H9 (cell line): ENCODE results near the gene FYN. TPM values are rescaled to one million over a fixed set of nuclear protein-coding genes. Genes with fewer than 3 reads are reported as not detected.

ENCODE experiments used
- DNase-seq: peaks from one replicate; pipeline ENCODE4 v3.0.0-alpha.2; 2017
- H2AFZ ChIP-seq: one replicate; pipeline ENCODE4 v1.6.1; 2013; ENCODE audit warnings: mild to moderate bottlenecking, low read length, control low read depth, moderate library complexity
- H2AK5ac ChIP-seq: 2 replicates; pipeline ENCODE4 v1.6.1; 2013; ENCODE audit warnings: low read length, control low read depth, mixed read lengths; ENCODE audit not compliant: insufficient read length
- H2BK120ac ChIP-seq: one replicate; pipeline ENCODE4 v1.6.1; 2013; ENCODE audit warnings: low read depth, mild to moderate bottlenecking, low read length, control low read depth, inconsistent platforms; ENCODE audit not compliant: poor library complexity, severe bottlenecking
- H2BK12ac ChIP-seq: 2 replicates; pipeline ENCODE4 v1.6.1; 2013; ENCODE audit warnings: low read length, control low read depth, mixed read lengths, low read depth; ENCODE audit not compliant: insufficient read length
- H2BK15ac ChIP-seq: 2 replicates; pipeline ENCODE4 v1.6.1; 2013; ENCODE audit warnings: low read depth, low read length, control low read depth
- H2BK20ac ChIP-seq: one replicate; pipeline ENCODE4 v1.6.1; 2013; ENCODE audit warnings: low read depth, mild to moderate bottlenecking, low read length, control low read depth, inconsistent platforms; ENCODE audit not compliant: poor library complexity, severe bottlenecking
- H2BK5ac ChIP-seq: 2 replicates; pipeline ENCODE4 v1.6.1; 2013; ENCODE audit warnings: low read length, control low read depth, mixed read lengths; ENCODE audit not compliant: insufficient read length
- H3K14ac ChIP-seq: 2 replicates; pipeline ENCODE4 v1.6.1; 2013; ENCODE audit warnings: low read length, control low read depth; ENCODE audit not compliant: insufficient read depth
- H3K18ac ChIP-seq: 2 replicates; pipeline ENCODE4 v1.6.1; 2013; ENCODE audit warnings: low read depth, mild to moderate bottlenecking, mixed read lengths, low read length, control low read depth; ENCODE audit not compliant: insufficient read length
- H3K23ac ChIP-seq: 2 replicates; pipeline ENCODE4 v1.6.1; 2013; ENCODE audit warnings: low read length, control low read depth, mixed read lengths, low read depth; ENCODE audit not compliant: insufficient read length
- H3K23me2 ChIP-seq: 2 replicates; pipeline ENCODE4 v1.6.1; 2013; ENCODE audit warnings: low read depth, mild to moderate bottlenecking, mixed read lengths, low read length, control low read depth; ENCODE audit not compliant: insufficient read length, poor library complexity, severe bottlenecking
- H3K27ac ChIP-seq: 2 replicates; pipeline ENCODE4 v1.5.1; 2013; ENCODE audit warnings: low read length, control low read depth, mixed read lengths, low read depth; ENCODE audit not compliant: insufficient read length
- H3K27me3 ChIP-seq: 2 replicates; pipeline ENCODE4 v1.6.1; 2013; ENCODE audit warnings: low read length, control low read depth, inconsistent platforms; ENCODE audit not compliant: insufficient read depth
- H3K4ac ChIP-seq: 2 replicates; pipeline ENCODE4 v1.6.1; 2013; ENCODE audit warnings: low read depth, mild to moderate bottlenecking, control low read depth, inconsistent platforms, low read length, moderate library complexity
- H3K4me1 ChIP-seq: 2 replicates; pipeline ENCODE4 v1.6.1; 2013; ENCODE audit warnings: low read length, control low read depth, inconsistent platforms; ENCODE audit not compliant: insufficient read depth
- H3K4me2 ChIP-seq: 2 replicates; pipeline ENCODE4 v1.6.1; 2013; ENCODE audit warnings: low read length, control low read depth, mixed read lengths; ENCODE audit not compliant: insufficient read length, insufficient read depth
- H3K56ac ChIP-seq: 2 replicates; pipeline ENCODE4 v1.6.1; 2013; ENCODE audit warnings: low read depth, mild to moderate bottlenecking, mixed read lengths, low read length, control low read depth; ENCODE audit not compliant: insufficient read length
- H3K79me1 ChIP-seq: 2 replicates; pipeline ENCODE4 v1.6.1; 2013; ENCODE audit warnings: low read depth, mild to moderate bottlenecking, moderate library complexity, low read length, control low read depth, inconsistent platforms; ENCODE audit not compliant: insufficient read depth, poor library complexity, severe bottlenecking
- H3K79me2 ChIP-seq: 2 replicates; pipeline ENCODE4 v1.6.1; 2013; ENCODE audit warnings: low read length, control low read depth, inconsistent platforms; ENCODE audit not compliant: insufficient read depth
- H3K9ac ChIP-seq: 2 replicates; pipeline ENCODE4 v1.6.1; 2013; ENCODE audit warnings: low read length, control low read depth, mixed read lengths; ENCODE audit not compliant: insufficient read length; ENCODE audit errors: extremely low read depth
- H3K9me3 ChIP-seq: one replicate; pipeline ENCODE4 v1.6.1; 2013; ENCODE audit warnings: low read depth, low read length, inconsistent platforms; ENCODE audit not compliant: control insufficient read depth
- H3T11ph ChIP-seq: one replicate; pipeline ENCODE4 v1.6.1; 2013; ENCODE audit warnings: mild to moderate bottlenecking, low read length, control low read depth, inconsistent platforms
- H4K20me1 ChIP-seq: one replicate; pipeline ENCODE4 v1.6.1; 2013; ENCODE audit not compliant: control insufficient read depth, insufficient read length, insufficient read depth
- H4K5ac ChIP-seq: 2 replicates; pipeline ENCODE4 v1.6.1; 2013; ENCODE audit warnings: low read depth, mild to moderate bottlenecking, mixed read lengths, low read length, control low read depth; ENCODE audit not compliant: insufficient read length
- H4K8ac ChIP-seq: replicated peaks from 2 replicates; pipeline ENCODE4 v1.6.1; 2013; ENCODE audit warnings: low read length, control low read depth, mixed read lengths, low read depth; ENCODE audit not compliant: insufficient read length
- H4K91ac ChIP-seq: 2 replicates; pipeline ENCODE4 v1.6.1; 2013; ENCODE audit warnings: low read depth, mild to moderate bottlenecking, moderate library complexity, mixed read lengths, low read length, control low read depth; ENCODE audit not compliant: insufficient read length
- H3K27ac Mint-ChIP-seq, 3 experiments: 2 replicates in 2 of 3; 3 replicates in 1 of 3; pipeline ENCODE4 v1.8.0; 2020 to 2021; ENCODE audit warnings: mixed read lengths in 3 of 3, mild to moderate bottlenecking in 1 of 3, moderate library complexity in 1 of 3
- H3K27me3 Mint-ChIP-seq: 2 replicates; pipeline ENCODE4 v1.8.0; 2021; ENCODE audit warnings: low read depth, mild to moderate bottlenecking, moderate library complexity, mixed read lengths
- H3K36me3 Mint-ChIP-seq, 3 experiments: 2 replicates in 2 of 3; 3 replicates in 1 of 3; pipeline ENCODE4 v1.8.0; 2020 to 2021; ENCODE audit warnings: low read depth in 3 of 3, mixed read lengths in 3 of 3; ENCODE audit not compliant: insufficient read depth in 1 of 3
- H3K4me1 Mint-ChIP-seq, 2 experiments: 2 replicates each; pipeline ENCODE4 v1.8.0; 2020; ENCODE audit warnings: mixed read lengths in 2 of 2
- H3K4me3 Mint-ChIP-seq, 2 experiments: 2 replicates in 1 of 2; 3 replicates in 1 of 2; pipeline ENCODE4 v1.8.0; 2020 to 2021; ENCODE audit warnings: mild to moderate bottlenecking in 2 of 2, mixed read lengths in 2 of 2, moderate library complexity in 1 of 2
- H3K9me3 Mint-ChIP-seq, 2 experiments: 2 replicates in 1 of 2; 3 replicates in 1 of 2; pipeline ENCODE4 v1.8.0; 2020; ENCODE audit warnings: mild to moderate bottlenecking in 2 of 2, mixed read lengths in 2 of 2, moderate library complexity in 1 of 2
- total RNA-seq: library from RNA; stranded (reverse); gene quantifications from 2 replicates; pipeline ENCODE4 v1.2.1, GENCODE V29; 2021
- TF ChIP-seq, protein P1 (sequence below): fragments of 200-600 bp; sonication (generic); conservative IDR thresholded peaks from 3 replicates; pipeline ENCODE4 v1.8.0; 2021; ENCODE audit warnings: antibody characterized with exemption, mild to moderate bottlenecking

The FYN gene
- total RNA-seq, 1 experiment from 2014 or later = 64.8 TPM

- peaks cover 7 to 24% (median 14%) of the 10 kb centered on the region in 3 experiments; a peak in 6 of 7 replicates for H3K36me3 Mint-ChIP-seq
- no peak for DNase-seq
- Histone ChIP-seq H3K23ac (no peak overlapping the region), H4K91ac (no peak overlapping the region), H3K27ac (no peak overlapping the region), H2AFZ (no peak overlapping the region), H3K27me3 (no peaks in the 10 kb centered on the region), H3K9me3 (no peaks in the 10 kb centered on the region), H3K79me1 (no peaks in the 10 kb centered on the region), H3K23me2 (no peaks in the 10 kb centered on the region), H2BK5ac (no peak overlapping the region), H3K14ac (no peak overlapping the region), H3K4me2 (no peak overlapping the region), H2BK120ac (no peak overlapping the region), H2BK20ac (no peak overlapping the region), H4K5ac (no peak overlapping the region), H3K4me1 (peaks cover 4% of the 10 kb centered on the region; the same call in 1 of the 2 replicates), H2BK12ac (no peak overlapping the region), H3K4ac (no peak overlapping the region), H3K79me2 (no peaks in the 10 kb centered on the region), H3K56ac (no peak overlapping the region), H4K8ac (no peak overlapping the region), H3K9ac (no peak overlapping the region), H2BK15ac (no peak overlapping the region), H2AK5ac (no peak overlapping the region), H4K20me1 (no peaks in the 10 kb centered on the region), H3T11ph (no peak overlapping the region), H3K18ac (no peak overlapping the region)
- no peaks in the 10 kb centered on the region; the same call in 1 of the 2 replicates for H3K27me3 Mint-ChIP-seq
- TF ChIP-seq, protein P1, sequence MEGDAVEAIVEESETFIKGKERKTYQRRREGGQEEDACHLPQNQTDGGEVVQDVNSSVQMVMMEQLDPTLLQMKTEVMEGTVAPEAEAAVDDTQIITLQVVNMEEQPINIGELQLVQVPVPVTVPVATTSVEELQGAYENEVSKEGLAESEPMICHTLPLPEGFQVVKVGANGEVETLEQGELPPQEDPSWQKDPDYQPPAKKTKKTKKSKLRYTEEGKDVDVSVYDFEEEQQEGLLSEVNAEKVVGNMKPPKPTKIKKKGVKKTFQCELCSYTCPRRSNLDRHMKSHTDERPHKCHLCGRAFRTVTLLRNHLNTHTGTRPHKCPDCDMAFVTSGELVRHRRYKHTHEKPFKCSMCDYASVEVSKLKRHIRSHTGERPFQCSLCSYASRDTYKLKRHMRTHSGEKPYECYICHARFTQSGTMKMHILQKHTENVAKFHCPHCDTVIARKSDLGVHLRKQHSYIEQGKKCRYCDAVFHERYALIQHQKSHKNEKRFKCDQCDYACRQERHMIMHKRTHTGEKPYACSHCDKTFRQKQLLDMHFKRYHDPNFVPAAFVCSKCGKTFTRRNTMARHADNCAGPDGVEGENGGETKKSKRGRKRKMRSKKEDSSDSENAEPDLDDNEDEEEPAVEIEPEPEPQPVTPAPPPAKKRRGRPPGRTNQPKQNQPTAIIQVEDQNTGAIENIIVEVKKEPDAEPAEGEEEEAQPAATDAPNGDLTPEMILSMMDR = no peak
- no peaks in the 10 kb centered on the region for H3K9me3 Mint-ChIP-seq
- no peak overlapping the region for H3K27ac Mint-ChIP-seq
- H3K4me1 Mint-ChIP-seq = peaks cover 33 to 48% of the 10 kb centered on the region in 2 experiments
- H3K4me3 Mint-ChIP-seq = no peak overlapping the region
Observed at GRCh38 chr6:111673937-111674336, 199.3 kb downstream of the FYN start.
